ENCODE data around the gene EFHD2.

The EFHD2 gene

DNA sequence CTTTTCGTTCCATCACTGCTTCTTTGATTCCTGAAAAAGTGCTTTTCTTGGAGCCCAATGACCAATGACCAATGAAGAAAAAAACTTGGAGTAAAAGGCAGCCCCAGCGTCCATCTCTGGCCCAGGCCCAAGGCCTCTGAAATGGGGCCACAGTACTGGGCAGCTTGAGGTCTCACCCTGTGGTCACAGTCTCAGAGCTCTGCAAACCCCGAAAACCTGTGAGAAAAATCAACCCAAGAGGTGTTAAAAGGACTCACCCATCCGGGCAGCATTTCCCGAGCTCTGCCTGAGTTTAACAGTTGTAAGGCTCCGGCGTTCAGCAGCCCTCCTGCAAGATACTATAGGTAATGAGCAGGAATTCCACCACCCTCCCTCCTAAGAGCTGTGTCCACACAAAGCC lies 2.1 kb upstream of the EFHD2 start:
- Mint-ChIP-seq H3K27ac (no peak overlapping the region), H3K36me3 (ENCODE audit: low read depth) (no peaks in the 10 kb centered on the region), H3K4me3 (peak overlapping the region; percentile 42), H3K27me3 (ENCODE audit: low read depth, poor library complexity) (peaks cover 23% of the 10 kb centered on the region), H3K9me3 (no peaks in the 10 kb centered on the region), H3K4me1 (peaks cover 54% of the 10 kb centered on the region)
- TF ChIP-seq, protein P1, sequence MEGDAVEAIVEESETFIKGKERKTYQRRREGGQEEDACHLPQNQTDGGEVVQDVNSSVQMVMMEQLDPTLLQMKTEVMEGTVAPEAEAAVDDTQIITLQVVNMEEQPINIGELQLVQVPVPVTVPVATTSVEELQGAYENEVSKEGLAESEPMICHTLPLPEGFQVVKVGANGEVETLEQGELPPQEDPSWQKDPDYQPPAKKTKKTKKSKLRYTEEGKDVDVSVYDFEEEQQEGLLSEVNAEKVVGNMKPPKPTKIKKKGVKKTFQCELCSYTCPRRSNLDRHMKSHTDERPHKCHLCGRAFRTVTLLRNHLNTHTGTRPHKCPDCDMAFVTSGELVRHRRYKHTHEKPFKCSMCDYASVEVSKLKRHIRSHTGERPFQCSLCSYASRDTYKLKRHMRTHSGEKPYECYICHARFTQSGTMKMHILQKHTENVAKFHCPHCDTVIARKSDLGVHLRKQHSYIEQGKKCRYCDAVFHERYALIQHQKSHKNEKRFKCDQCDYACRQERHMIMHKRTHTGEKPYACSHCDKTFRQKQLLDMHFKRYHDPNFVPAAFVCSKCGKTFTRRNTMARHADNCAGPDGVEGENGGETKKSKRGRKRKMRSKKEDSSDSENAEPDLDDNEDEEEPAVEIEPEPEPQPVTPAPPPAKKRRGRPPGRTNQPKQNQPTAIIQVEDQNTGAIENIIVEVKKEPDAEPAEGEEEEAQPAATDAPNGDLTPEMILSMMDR (IDR thresholded peaks at IDR 0.05), result no peak
- no peak for DNase-seq

DNA sequence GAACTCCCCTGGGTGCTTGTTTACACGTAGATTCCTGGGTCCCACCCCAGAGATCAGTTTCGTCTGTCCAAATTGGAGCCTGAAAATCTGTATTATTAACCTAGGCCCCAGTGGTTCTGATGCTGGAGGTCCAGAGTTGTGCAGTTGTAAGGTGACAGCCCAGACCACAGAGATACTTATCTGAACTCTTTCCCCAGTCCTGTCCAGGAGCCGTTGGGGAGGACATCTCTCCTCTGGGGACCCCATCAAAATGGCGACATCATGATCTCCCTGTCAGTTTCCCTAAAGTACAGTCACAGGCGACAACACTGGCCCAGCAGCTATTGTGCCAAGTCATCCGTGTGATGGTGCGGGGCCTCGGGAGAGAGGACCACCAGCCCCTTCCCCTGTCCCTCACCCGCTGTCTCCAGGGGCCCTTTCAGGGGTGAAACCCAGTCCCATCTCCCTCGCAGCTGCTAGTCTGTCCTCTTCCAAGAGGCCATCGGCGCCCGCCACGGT lies 749 bp upstream of the EFHD2 start:
- H3K4me1 Mint-ChIP-seq, result peaks cover 55% of the 10 kb centered on the region
- DNase-seq, result no peak
- no peaks in the 10 kb centered on the region for H3K9me3 Mint-ChIP-seq

DNA sequence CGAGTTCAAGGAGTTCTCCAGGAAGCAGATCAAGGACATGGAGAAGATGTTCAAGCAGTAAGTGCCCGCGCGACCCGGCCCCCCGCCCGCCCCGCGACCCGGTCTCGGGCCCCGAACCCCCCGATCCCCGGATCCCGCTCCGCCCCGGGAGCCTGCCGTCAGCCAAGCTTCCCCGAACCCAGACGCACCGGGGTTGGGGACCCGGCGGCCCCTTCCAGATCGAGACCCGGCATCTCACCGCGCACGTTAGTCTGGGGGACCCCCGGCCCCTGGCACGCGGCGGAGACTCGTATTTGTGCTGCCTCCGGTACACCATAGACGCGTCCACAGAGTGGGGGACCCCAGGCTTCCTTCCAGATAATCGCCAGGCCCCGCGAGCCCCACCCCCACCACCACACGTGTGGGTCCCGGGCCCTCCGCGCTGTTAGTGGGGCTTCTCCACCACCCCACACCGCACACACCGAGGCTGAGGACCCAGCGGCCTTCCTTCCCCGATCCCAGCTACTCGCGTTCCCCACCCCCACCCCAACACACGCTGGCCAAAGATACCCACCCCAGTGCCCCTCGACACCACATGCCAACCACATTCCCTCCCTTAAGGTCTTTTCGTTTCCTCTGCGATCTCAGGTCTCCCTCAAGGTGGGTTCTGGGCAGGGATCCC lies 665 bp downstream of the EFHD2 start:
- peak overlapping the region; percentile 89 for H3K4me3 Mint-ChIP-seq
- H3K27ac Mint-ChIP-seq, result no peak overlapping the region
- H3K36me3 Mint-ChIP-seq (ENCODE audit: low read depth), result no peaks in the 10 kb centered on the region
- H3K4me1 Mint-ChIP-seq, result peaks cover 51% of the 10 kb centered on the region
- TF ChIP-seq, protein P1 (IDR thresholded peaks at IDR 0.05), result no peak
- DNase-seq, result no peak
- H3K9me3 Mint-ChIP-seq, result no peaks in the 10 kb centered on the region
- H3K27me3 Mint-ChIP-seq (ENCODE audit: low read depth, poor library complexity), result peaks cover 25% of the 10 kb centered on the region

More for the DNA sequence above, 749 bp upstream of the EFHD2 start:
- Mint-ChIP-seq H3K4me3 (peak overlapping the region; percentile 89), H3K36me3 (ENCODE audit: low read depth) (no peaks in the 10 kb centered on the region), H3K27me3 (ENCODE audit: low read depth, poor library complexity) (peaks cover 26% of the 10 kb centered on the region), H3K27ac (peak overlapping the region; percentile 97)
- TF ChIP-seq, protein P1 (IDR thresholded peaks at IDR 0.05), result no peak

DNA sequence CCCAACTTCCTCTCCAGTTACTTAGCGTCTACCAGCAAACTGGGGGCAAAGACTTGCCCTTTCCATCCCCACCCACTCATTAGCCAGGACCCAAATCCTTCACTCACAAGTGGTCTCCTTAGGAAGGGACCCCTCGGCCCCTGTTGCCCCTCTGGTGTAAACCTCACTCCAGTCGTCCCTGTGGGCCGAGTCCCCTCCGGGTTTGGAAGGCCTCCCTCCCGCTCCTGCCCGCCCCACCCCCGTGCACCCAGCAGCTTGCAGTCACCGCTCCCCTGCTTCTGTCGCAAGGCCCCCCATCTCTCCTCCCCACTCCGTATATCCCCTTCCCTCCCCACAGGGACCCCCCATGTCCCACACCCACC lies 1.2 kb downstream of the EFHD2 start:
- DNase-seq, result no peak
- TF ChIP-seq, protein P1 (IDR thresholded peaks at IDR 0.05), result no peak
- H3K27me3 Mint-ChIP-seq (ENCODE audit: low read depth, poor library complexity), result peaks cover 23% of the 10 kb centered on the region
- H3K4me3 Mint-ChIP-seq, result peak overlapping the region; percentile 89
- H3K4me1 Mint-ChIP-seq, result peaks cover 50% of the 10 kb centered on the region
- H3K9me3 Mint-ChIP-seq, result no peaks in the 10 kb centered on the region
- H3K27ac Mint-ChIP-seq, result no peak overlapping the region
- no peaks in the 10 kb centered on the region for H3K36me3 Mint-ChIP-seq (ENCODE audit: low read depth)

DNA sequence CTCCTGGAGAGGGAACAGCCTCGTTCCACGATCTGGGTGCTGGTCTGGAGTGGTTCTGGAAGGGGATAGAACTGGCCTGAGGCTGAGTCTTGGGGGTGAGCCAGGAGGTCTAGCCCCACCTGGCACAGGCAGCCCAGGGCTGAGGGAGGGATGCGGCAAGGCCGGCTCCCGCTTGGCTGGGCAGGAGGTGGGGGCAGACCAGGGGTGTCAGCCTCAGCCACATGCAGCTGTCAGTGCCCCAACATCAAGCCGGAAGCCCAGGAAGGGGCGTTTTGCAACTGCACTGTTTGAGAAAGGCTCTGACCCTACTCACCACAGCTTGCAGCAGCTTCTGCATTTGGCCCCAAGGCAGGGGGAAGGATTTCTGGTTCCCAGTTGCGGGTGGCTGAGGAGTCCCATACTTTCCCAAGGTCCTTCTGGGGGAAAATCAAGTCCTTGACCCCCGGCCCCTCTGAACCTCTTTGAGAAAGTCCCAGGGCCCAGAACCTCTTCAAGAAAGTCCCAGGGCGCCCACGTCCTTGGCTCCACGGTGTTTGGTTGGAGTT lies 2.0 kb downstream of the EFHD2 start:
- Mint-ChIP-seq H3K4me1 (peaks cover 57% of the 10 kb centered on the region), H3K9me3 (no peaks in the 10 kb centered on the region), H3K4me3 (peak overlapping the region; percentile 89), H3K27ac (no peak overlapping the region), H3K27me3 (ENCODE audit: low read depth, poor library complexity) (peaks cover 19% of the 10 kb centered on the region), H3K36me3 (ENCODE audit: low read depth) (no peaks in the 10 kb centered on the region)
- TF ChIP-seq, protein P1 (IDR thresholded peaks at IDR 0.05), result no peak
- DNase-seq, result peak; percentile 29
